Measurements from ENCODE around the gene PNMT.

GRCh38 chr17:39699818-39700147 lies 31.5 kb downstream of the PNMT start, which contains the start of gene ERBB2:
- TF ChIP-seq CTCF (conservative IDR thresholded peaks at IDR 0.05 in 1 of 2, IDR thresholded peaks at IDR 0.05 in 1 of 2; ENCODE audit: low read depth in 1 of 2, low read length in 2 of 2) (no peak), EZH2 (IDR thresholded peaks at IDR 0.05; ENCODE audit: low read length, missing control alignments) (no peak)
